ENCODE results near the gene IPO4.

GRCh38 chr14:24188251-24189058 lies at the start of gene IPO4:
- TF ChIP-seq, protein P1, sequence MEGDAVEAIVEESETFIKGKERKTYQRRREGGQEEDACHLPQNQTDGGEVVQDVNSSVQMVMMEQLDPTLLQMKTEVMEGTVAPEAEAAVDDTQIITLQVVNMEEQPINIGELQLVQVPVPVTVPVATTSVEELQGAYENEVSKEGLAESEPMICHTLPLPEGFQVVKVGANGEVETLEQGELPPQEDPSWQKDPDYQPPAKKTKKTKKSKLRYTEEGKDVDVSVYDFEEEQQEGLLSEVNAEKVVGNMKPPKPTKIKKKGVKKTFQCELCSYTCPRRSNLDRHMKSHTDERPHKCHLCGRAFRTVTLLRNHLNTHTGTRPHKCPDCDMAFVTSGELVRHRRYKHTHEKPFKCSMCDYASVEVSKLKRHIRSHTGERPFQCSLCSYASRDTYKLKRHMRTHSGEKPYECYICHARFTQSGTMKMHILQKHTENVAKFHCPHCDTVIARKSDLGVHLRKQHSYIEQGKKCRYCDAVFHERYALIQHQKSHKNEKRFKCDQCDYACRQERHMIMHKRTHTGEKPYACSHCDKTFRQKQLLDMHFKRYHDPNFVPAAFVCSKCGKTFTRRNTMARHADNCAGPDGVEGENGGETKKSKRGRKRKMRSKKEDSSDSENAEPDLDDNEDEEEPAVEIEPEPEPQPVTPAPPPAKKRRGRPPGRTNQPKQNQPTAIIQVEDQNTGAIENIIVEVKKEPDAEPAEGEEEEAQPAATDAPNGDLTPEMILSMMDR (conservative IDR thresholded peaks at IDR 0.05 in 1 of 2, IDR thresholded peaks at IDR 0.05 in 1 of 2; ENCODE audit: low read depth in 1 of 2, low read length in 2 of 2) = no peak
- TF ChIP-seq EZH2 (IDR thresholded peaks at IDR 0.05; ENCODE audit: low read length, missing control alignments) = no peak

Data from fibroblast of lung (primary cell).